Activated CD4-positive, alpha-beta memory T cell treated with anti-CD3 and anti-CD28 coated beads for 36 hours (primary cell): ENCODE measurements around the gene ACKR4. TPM values are rescaled to one million over a fixed set of nuclear protein-coding genes. Genes with fewer than 3 reads are reported as not detected.

Experiments used
- CTCF ChIA-PET: fragments of 350-600 bp; sonication (Branson Sonifier 250); formaldehyde crosslinking; loops from one replicate; lab custom pipeline; 2021; ENCODE audit warnings: antibody characterized with exemption, inconsistent platforms; lab: Charles Lee
- POLR2A ChIA-PET: fragments of 350-600 bp; sonication (Branson Sonifier 250); formaldehyde crosslinking; loops from one replicate; lab custom pipeline; 2021; ENCODE audit warnings: antibody characterized with exemption; lab: Charles Lee
- DNase-seq: peaks from one replicate; pipeline ENCODE4 v3.0.0-alpha.2; 2020
- H3K27ac Mint-ChIP-seq: one replicate; pipeline ENCODE4 v1.8.0; 2021; ENCODE audit warnings: mixed read lengths
- H3K27me3 Mint-ChIP-seq: one replicate; pipeline ENCODE4 v1.8.0; 2021; ENCODE audit warnings: mixed read lengths
- H3K36me3 Mint-ChIP-seq: one replicate; pipeline ENCODE4 v1.8.0; 2021; ENCODE audit warnings: mixed read lengths
- H3K4me1 Mint-ChIP-seq: one replicate; pipeline ENCODE4 v1.8.0; 2021; ENCODE audit warnings: low read depth, mixed read lengths
- H3K4me3 Mint-ChIP-seq: one replicate; pipeline ENCODE4 v1.8.0; 2021; ENCODE audit warnings: mild to moderate bottlenecking, mixed read lengths
- H3K9me3 Mint-ChIP-seq: one replicate; pipeline ENCODE4 v1.8.0; 2021; ENCODE audit warnings: mixed read lengths
- intact Hi-C: fragments of 100-400 bp; cut with micrococcal nuclease; formaldehyde crosslinking; loops from one replicate; pipeline ENCODE4 v1.15.1; 2023
- total RNA-seq, 2 experiments: library from RNA; stranded (reverse); gene quantifications; one replicate each; pipeline ENCODE4 v1.2.3, GENCODE V29; 2021

Gene ACKR4
- total RNA-seq, 2 experiments from 2014 or later: not detected

GRCh38 chr3:132645058-132645457 lies 48.0 kb downstream of the ACKR4 start:
- POLR2A ChIA-PET: no interaction called here
- no peaks in the 10 kb centered on the region for H3K27me3 Mint-ChIP-seq
- no peak for DNase-seq
- CTCF ChIA-PET: interaction anchor here (2.0 kb wide), 1 partner anchor 109 kb away, joined by 10 read pairs; no protein-coding TSS in a partner anchor
- no peaks in the 10 kb centered on the region for H3K9me3 Mint-ChIP-seq
- no peak overlapping the region for H3K4me3 Mint-ChIP-seq
- no peaks in the 10 kb centered on the region for H3K4me1 Mint-ChIP-seq
- H3K36me3 Mint-ChIP-seq: no peaks in the 10 kb centered on the region
- intact Hi-C loops: no loop called here
- H3K27ac Mint-ChIP-seq: no peak overlapping the region

GRCh38 chr3:132650153-132650552 lies 53.1 kb downstream of the ACKR4 start:
- Mint-ChIP-seq H3K4me3 (no peak overlapping the region), H3K27me3 (no peaks in the 10 kb centered on the region), H3K9me3 (no peaks in the 10 kb centered on the region), H3K36me3 (no peaks in the 10 kb centered on the region), H3K27ac (no peak overlapping the region), H3K4me1 (peaks cover 2% of the 10 kb centered on the region)
- no peak for DNase-seq
- intact Hi-C loops: loop anchor here (10.0 kb wide), 1 partner anchor 795 kb away; no protein-coding TSS in a partner anchor
- ChIA-PET CTCF (interaction anchor here (0.8 kb wide), 1 partner anchor 8 kb away, joined by 3 read pairs; no protein-coding TSS in a partner anchor), POLR2A (no interaction called here)

Other genes with a start within 250 kb of the ACKR4 start
- gene DNAJC13, start 179.8 kb upstream of the ACKR4 start, total RNA-seq: 10 to 100 TPM; 33.5 to 34.5 TPM
- 10 to 100 TPM; 11.2 to 13.8 TPM for gene ACAD11, start 62.5 kb downstream of the ACKR4 start, total RNA-seq
- gene UBA5, start 63.1 kb downstream of the ACKR4 start, total RNA-seq: 10 to 100 TPM; 50.4 to 58.3 TPM
- gene NPHP3, start 125.1 kb downstream of the ACKR4 start, total RNA-seq: 10 to 100 TPM; 13.6 to 16.7 TPM